Testis (tissue), 3 donors: ENCODE measurements around the gene CRYGN. TPM values are rescaled to one million over a fixed set of nuclear protein-coding genes. Genes with fewer than 3 reads are reported as not detected.

Source experiments
- DNase-seq: peaks from one replicate; pipeline ENCODE4 v3.0.0-alpha.2; 2019
- H3K27ac ChIP-seq, 2 donors: fragments of 200-600 bp; sonication (generic); one replicate each; pipeline ENCODE4 v1.5.1; 2019
- H3K27me3 ChIP-seq: fragments of 200-600 bp; sonication (generic); one replicate; pipeline ENCODE4 v1.5.1; 2019
- H3K36me3 ChIP-seq: fragments of 200-600 bp; sonication (generic); one replicate; pipeline ENCODE4 v1.5.1; 2017; ENCODE audit warnings: low read depth; ENCODE audit errors: missing control alignments
- H3K4me1 ChIP-seq: fragments of 200-600 bp; sonication (generic); one replicate; pipeline ENCODE4 v1.5.1; 2019
- H3K4me3 ChIP-seq, 2 donors: fragments of 200-600 bp; sonication (generic); one replicate each; pipeline ENCODE4 v1.5.1; 2017 to 2019
- H3K9me3 ChIP-seq: fragments of 200-600 bp; sonication (generic); one replicate; pipeline ENCODE4 v1.5.1; 2017
- CTCF ChIP-seq, 3 experiments: fragments of 450-650 bp in 2 of 3; fragments of 200-600 bp in 1 of 3; sonication (generic) in 1 of 3; IDR thresholded peaks; one replicate each; pipeline ENCODE4 v1.5.1; 2016 to 2019; ENCODE audit warnings: antibody characterized with exemption in 3 of 3, mild to moderate bottlenecking in 2 of 3, moderate library complexity in 1 of 3
- POLR2A ChIP-seq: fragments of 450-650 bp; IDR thresholded peaks from one replicate; pipeline ENCODE4 v1.6.1; 2017; ENCODE audit warnings: antibody characterized with exemption, mild to moderate bottlenecking, moderate library complexity
- WGBS, 2 donors: methylation state at CpG; one replicate each; pipeline ENCODE4 v1.1.5; 2018; 5-methylcytosine and 5-hydroxymethylcytosine counted together
- intact Hi-C: fragments of 100-400 bp; cut with DNase I; formaldehyde crosslinking; loops from one replicate; pipeline ENCODE4 v1.15.1; 2023; ENCODE audit warnings: low total_unique reads
- polyA plus RNA-seq: library from polyadenylated mRNA; stranded (reverse); fragments of 350-450 nt; fragmentation: Illumina TruSeq; extraction: RNeasy Lipid Tissue Mini Kit (QIAGEN cat#74804); gene quantifications from one replicate; pipeline ENCODE4 v1.2.3, GENCODE V29; 2014; ENCODE audit warnings: low read depth, low replicate concordance; ENCODE audit not compliant: insufficient read depth
- total RNA-seq, 2 donors: library from RNA; depleted of rRNA; stranded (reverse); fragments of >200 nt; gene quantifications; one replicate each; pipeline ENCODE4 v1.2.3, GENCODE V29; 2016

Gene CRYGN
- total and polyA plus RNA-seq, 3 donors from 2014 or later: 0.44 to 1.7 (median 0.62) TPM

- H3K27ac ChIP-seq: no peak overlapping the region
- H3K4me1 ChIP-seq: peaks cover 2% of the 10 kb centered on the region
- H3K4me3 ChIP-seq: no peak overlapping the region
- no peaks in the 10 kb centered on the region for H3K9me3 ChIP-seq
- H3K36me3 ChIP-seq: no peaks in the 10 kb centered on the region
- WGBS, 2 donors: 92 to 94% methylated on average over 4 to 7 of the region's 7 CpGs
- intact Hi-C loops: no loop called here
- no peaks in the 10 kb centered on the region for H3K27me3 ChIP-seq
- TF ChIP-seq POLR2A (no peak), CTCF (IDR thresholded peaks at IDR 0.05) (no peak)
- no peak for DNase-seq
Observed at GRCh38 chr7:151399305-151399601, 40.7 kb downstream of the CRYGN start.

DNA sequence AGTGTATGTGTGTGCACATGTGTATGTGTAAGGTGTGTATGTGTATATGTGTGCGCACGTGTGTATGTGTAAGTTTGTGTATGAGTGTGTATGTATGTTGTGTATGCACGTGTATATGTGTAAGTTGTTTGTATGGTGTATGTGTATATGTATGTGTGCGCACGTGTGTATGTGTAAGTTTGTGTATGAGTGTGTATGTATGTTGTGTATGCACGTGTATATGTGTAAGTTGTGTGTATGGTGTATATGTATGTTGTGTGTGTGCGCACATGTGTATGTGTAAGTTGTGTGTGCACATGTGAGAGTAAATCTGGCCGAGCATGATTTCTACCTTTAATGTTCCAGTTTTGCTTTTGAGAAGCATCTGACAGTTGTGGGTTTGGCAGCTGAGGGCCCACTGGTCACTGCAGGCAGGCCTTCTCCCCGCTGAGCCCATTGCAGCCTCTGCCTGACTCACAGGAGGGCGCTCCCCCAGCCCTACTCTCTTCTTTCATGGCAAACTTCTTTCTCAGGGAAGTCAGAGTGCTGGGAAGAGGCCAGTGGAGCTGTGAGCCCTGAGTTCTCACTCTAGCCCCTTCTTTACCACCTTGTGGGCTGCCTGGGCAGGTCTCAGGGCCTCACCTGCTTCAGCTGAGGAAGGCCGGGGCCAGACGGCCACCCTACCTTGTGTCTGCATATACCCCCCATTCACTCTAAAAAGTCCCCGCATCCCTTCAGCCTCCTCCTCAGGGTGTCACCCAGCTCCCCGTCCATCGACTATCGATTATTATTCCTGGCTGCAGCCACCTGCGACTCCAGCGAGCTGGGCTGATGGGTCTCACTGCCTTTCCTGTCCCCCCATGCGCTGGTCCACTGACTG, 41.3 kb downstream of the CRYGN start:
- H3K27ac ChIP-seq: no peak overlapping the region
- H3K9me3 ChIP-seq: no peaks in the 10 kb centered on the region
- no peak overlapping the region for H3K4me3 ChIP-seq
- no peaks in the 10 kb centered on the region for H3K36me3 ChIP-seq
- DNase-seq: no peak
- no peaks in the 10 kb centered on the region for H3K4me1 ChIP-seq
- no peaks in the 10 kb centered on the region for H3K27me3 ChIP-seq
- TF ChIP-seq POLR2A: no peak
- WGBS, 2 donors: 82 to 91% methylated on average over 19 of the region's 19 CpGs
- intact Hi-C loops: no loop called here

GRCh38 chr7:151397026-151397425, 42.9 kb downstream of the CRYGN start:
- WGBS, 2 donors: 77 to 90% methylated on average over 6 to 13 of the region's 13 CpGs
- Histone ChIP-seq H3K4me1 (no peaks in the 10 kb centered on the region), H3K9me3 (no peaks in the 10 kb centered on the region), H3K27me3 (no peaks in the 10 kb centered on the region), H3K36me3 (no peaks in the 10 kb centered on the region), H3K27ac (no peak overlapping the region), H3K4me3 (no peak overlapping the region)
- TF ChIP-seq POLR2A: no peak
- TF ChIP-seq CTCF (IDR thresholded peaks at IDR 0.05): no peak
- intact Hi-C loops: no loop called here
- no peak for DNase-seq

GRCh38 chr7:151396328-151396970, 43.5 kb downstream of the CRYGN start:
- 91% methylated on average over 10 of the region's 10 CpGs; no CpG with 5 or more reads in 1 of the 2 donors for WGBS, 2 donors
- no peak overlapping the region for H3K27ac ChIP-seq
- no peaks in the 10 kb centered on the region for H3K27me3 ChIP-seq

More at GRCh38 chr7:151396328-151396970, 43.5 kb downstream of the CRYGN start:
- no peaks in the 10 kb centered on the region for H3K9me3 ChIP-seq
- no peak for DNase-seq
- H3K36me3 ChIP-seq: no peaks in the 10 kb centered on the region
- TF ChIP-seq POLR2A (no peak), CTCF (IDR thresholded peaks at IDR 0.05) (no peak)
- H3K4me1 ChIP-seq: no peaks in the 10 kb centered on the region
- intact Hi-C loops: no loop called here
- no peak overlapping the region for H3K4me3 ChIP-seq
